IMR-90 (cell line): ENCODE measurements around the gene SLC12A6. TPM values are rescaled to one million over a fixed set of nuclear protein-coding genes. Genes with fewer than 3 reads are reported as not detected.

Experiments used
- ATAC-seq: fragments of 200-7000 bp; cut with Tn5 transposase; 2 replicates; pipeline ENCODE4 v1.9.1; 2020; ENCODE audit warnings: low read depth, mild to moderate bottlenecking, moderate library complexity
- BruUV-seq: library from RNA; stranded (reverse); fragments of 400-500 nt; replicated peaks from 2 replicates; lab custom pipeline; 2021; lab: Mats Ljungman, UMichigan
- CTCF ChIA-PET: fragments of 300-600 bp; formaldehyde crosslinking; extraction: SDS; loops from one replicate; lab custom pipeline; 2021; ENCODE audit warnings: antibody characterized with exemption; lab: Yijun Ruan, JAX
- POLR2A ChIA-PET: fragments of 300-600 bp; sonication (Branson Sonifier 250); formaldehyde crosslinking; loops from one replicate; lab custom pipeline; 2022; ENCODE audit warnings: antibody characterized with exemption; ENCODE audit not compliant: unreplicated experiment; lab: Charles Lee
- DNase-seq: peaks from one replicate; pipeline ENCODE4 v3.0.0; 2013
- H2AFZ ChIP-seq: replicated peaks from 2 replicates; pipeline ENCODE3; 2013; ENCODE audit warnings: low read length, mild to moderate bottlenecking; ENCODE audit not compliant: poor library complexity
- H2AK5ac ChIP-seq: 2 replicates; pipeline ENCODE4 v1.6.1; 2013; ENCODE audit warnings: low read depth, low read length, inconsistent platforms
- H2AK9ac ChIP-seq: replicated peaks from 2 replicates; pipeline ENCODE3; 2013; ENCODE audit warnings: mild to moderate bottlenecking, low read depth, low read length, moderate library complexity; ENCODE audit not compliant: poor library complexity
- H2BK120ac ChIP-seq: 2 replicates; pipeline ENCODE4 v1.6.1; 2013; ENCODE audit warnings: low read depth, low read length, inconsistent platforms
- H2BK15ac ChIP-seq: 3 replicates; pipeline ENCODE4 v1.6.1; 2013; ENCODE audit warnings: low read depth, low read length, inconsistent platforms
- H2BK20ac ChIP-seq: 2 replicates; pipeline ENCODE4 v1.6.1; 2013; ENCODE audit warnings: low read depth, mild to moderate bottlenecking, inconsistent platforms, low read length, moderate library complexity
- H2BK5ac ChIP-seq: 2 replicates; pipeline ENCODE4 v1.6.1; 2013; ENCODE audit warnings: mild to moderate bottlenecking, low read depth, low read length, inconsistent platforms; ENCODE audit not compliant: poor library complexity, severe bottlenecking
- H3K14ac ChIP-seq: replicated peaks from 2 replicates; pipeline ENCODE4 v1.6.1; 2013; ENCODE audit warnings: low read depth, low read length, inconsistent platforms
- H3K18ac ChIP-seq: 2 replicates; pipeline ENCODE4 v1.6.1; 2013; ENCODE audit warnings: low read depth, low read length, control low read depth
- H3K23ac ChIP-seq: 2 replicates; pipeline ENCODE4 v1.6.1; 2013; ENCODE audit warnings: low read depth, low read length, inconsistent platforms
- H3K27ac ChIP-seq: 2 replicates; pipeline ENCODE4 v1.5.1; 2013; ENCODE audit warnings: mild to moderate bottlenecking, control low read depth, low read length; ENCODE audit not compliant: insufficient read depth
- H3K27me3 ChIP-seq: 2 replicates; pipeline ENCODE4 v1.6.1; 2013; ENCODE audit warnings: low read length; ENCODE audit not compliant: control insufficient read depth, insufficient read depth
- H3K36me3 ChIP-seq: 2 replicates; pipeline ENCODE4 v1.6.1; 2013; ENCODE audit warnings: low read length, mixed read lengths; ENCODE audit not compliant: control insufficient read depth, insufficient read depth
- H3K4ac ChIP-seq: 2 replicates; pipeline ENCODE4 v1.6.1; 2013; ENCODE audit warnings: low read depth, low read length, inconsistent platforms
- H3K4me1 ChIP-seq: 2 replicates; pipeline ENCODE4 v1.6.1; 2013; ENCODE audit warnings: low read length, mixed read lengths; ENCODE audit not compliant: control insufficient read depth, insufficient read depth
- H3K4me2 ChIP-seq: 2 replicates; pipeline ENCODE4 v1.6.1; 2013; ENCODE audit warnings: low read depth, mild to moderate bottlenecking, control low read depth, low read length, moderate library complexity
- H3K4me3 ChIP-seq: 2 replicates; pipeline ENCODE4 v1.5.1; 2013; ENCODE audit warnings: low read depth, mild to moderate bottlenecking, control low read depth, low read length, moderate library complexity; ENCODE audit not compliant: insufficient read depth
- H3K56ac ChIP-seq: 2 replicates; pipeline ENCODE4 v1.6.1; 2013; ENCODE audit warnings: low read length, inconsistent platforms; ENCODE audit not compliant: insufficient read depth; ENCODE audit errors: extremely low read depth
- H3K79me1 ChIP-seq, 2 experiments: 2 replicates each; pipeline ENCODE4 v1.6.1; 2013; ENCODE audit warnings: low read length in 2 of 2, inconsistent platforms in 1 of 2, low read depth in 1 of 2
- H3K9ac ChIP-seq: 2 replicates; pipeline ENCODE4 v1.6.1; 2013; ENCODE audit warnings: low read depth, low read length, control low read depth
- H3K9me1 ChIP-seq: 2 replicates; pipeline ENCODE4 v1.6.1; 2013; ENCODE audit warnings: low read length, inconsistent platforms; ENCODE audit not compliant: insufficient read depth
- H3K9me3 ChIP-seq: 2 replicates; pipeline ENCODE4 v1.6.1; 2013; ENCODE audit warnings: low read length; ENCODE audit not compliant: control insufficient read depth, insufficient read depth
- H4K20me1 ChIP-seq: 2 replicates; pipeline ENCODE4 v1.6.1; 2013; ENCODE audit warnings: low read length, inconsistent platforms; ENCODE audit not compliant: insufficient read depth
- H4K5ac ChIP-seq: 2 replicates; pipeline ENCODE4 v1.6.1; 2013; ENCODE audit warnings: mild to moderate bottlenecking, low read depth, low read length, control low read depth
- H4K8ac ChIP-seq, 2 experiments: 2 replicates each; pipeline ENCODE4 v1.6.1; 2013; ENCODE audit warnings: low read depth in 2 of 2, low read length in 2 of 2, control low read depth in 1 of 2, inconsistent platforms in 1 of 2
- H4K91ac ChIP-seq: 2 replicates; pipeline ENCODE4 v1.6.1; 2013; ENCODE audit warnings: low read depth, low read length, inconsistent platforms; ENCODE audit not compliant: insufficient read depth
- CHD1 ChIP-seq: IDR thresholded peaks from 2 replicates; pipeline ENCODE4 v1.6.1; 2012; ENCODE audit warnings: low read depth, low read length, improper control_type of control experiment
- FOS ChIP-seq: fragments of 150-350 bp; IDR thresholded peaks from 2 replicates; pipeline ENCODE4 v1.6.1; 2016; ENCODE audit warnings: low read depth, low read length
- MAFK ChIP-seq: IDR thresholded peaks from 2 replicates; pipeline ENCODE4 v1.6.1; 2012; ENCODE audit warnings: low read depth, low read length, improper control_type of control experiment
- MXI1 ChIP-seq: IDR thresholded peaks from 2 replicates; pipeline ENCODE4 v1.6.1; 2012; ENCODE audit warnings: low read depth, mild to moderate bottlenecking, low read length, moderate library complexity, borderline replicate concordance
- POLR2A ChIP-seq: IDR thresholded peaks from 2 replicates; pipeline ENCODE4 v1.6.1; 2012; ENCODE audit warnings: mild to moderate bottlenecking, low read depth, low read length
- RAD21 ChIP-seq: IDR thresholded peaks from 2 replicates; pipeline ENCODE4 v1.6.1; 2012; ENCODE audit warnings: low read length, improper control_type of control experiment
- RFX5 ChIP-seq: IDR thresholded peaks from 2 replicates; pipeline ENCODE4 v1.8.0; 2012; ENCODE audit warnings: low read depth, mild to moderate bottlenecking, low read length, moderate library complexity
- USF2 ChIP-seq: fragments of 150-350 bp; IDR thresholded peaks from 2 replicates; pipeline ENCODE4 v1.6.1; 2017; ENCODE audit warnings: mild to moderate bottlenecking, antibody characterized with exemption, low read length, low read depth
- WGBS, 2 experiments: methylation state at CpG; one replicate each; pipeline versions ENCODE4 v1.1.5 to v1.1.7; 2013; ENCODE audit warnings: missing lambda C conversion rate in 2 of 2; ENCODE audit not compliant: insufficient read length in 1 of 2; ENCODE audit errors: extremely low coverage in 2 of 2; 5-methylcytosine and 5-hydroxymethylcytosine counted together
- dilution Hi-C: fragments of 300-500 bp; cut with HindIII; formaldehyde crosslinking; loops from one replicate; pipeline ENCODE4 v1.14.3; 2018; ENCODE audit warnings: low sequenced_read_pairs; ENCODE audit not compliant: unreplicated experiment
- in situ Hi-C: fragments of 300-500 bp; cut with MboI; formaldehyde crosslinking; loops from 3 replicates; pipeline ENCODE4 v1.14.3; 2019; ENCODE audit warnings: low sequenced_read_pairs, inconsistent platforms, mixed read lengths
- intact Hi-C: fragments of 100-400 bp; cut with micrococcal nuclease; formaldehyde crosslinking; loops from 2 replicates; pipeline ENCODE4 v1.10.0; 2022
- polyA plus RNA-seq, 3 experiments: library from polyadenylated mRNA; depleted of rRNA; stranded (reverse); fragments of >200 nt; gene quantifications; 2 replicates each; pipeline ENCODE4 v1.2.3, GENCODE V29; 2012; ENCODE audit warnings: low replicate concordance in 1 of 3
- total RNA-seq: library from RNA; depleted of rRNA; stranded (reverse); fragments of >200 nt; gene quantifications from 2 replicates; pipeline ENCODE4 v1.2.3, GENCODE V29; 2012

The SLC12A6 gene
- total and polyA plus RNA-seq, 2 of the 4 experiments (the other 2 are of a cell fraction) = 7.7 to 10.2 TPM

- H3K36me3 ChIP-seq = peaks cover 12% of the 10 kb centered on the region
- peak overlapping the region; percentile 92 for H2AK9ac ChIP-seq
- no peak for DNase-seq
- H4K5ac ChIP-seq = no peak overlapping the region
- in situ Hi-C loops = loop anchor here (10.0 kb wide), 1 partner anchor 261 kb away; the partner anchor contains the start of genes EMC7 and PGBD4
- no peak overlapping the region for H2BK20ac ChIP-seq
- ChIA-PET POLR2A (no interaction called here), CTCF (interaction anchor here (1.1 to 1.6 kb wide), 3 partner anchors 8 to 256 kb away, joined by 3 to 4 read pairs (median 4); partner anchors contain the start of gene SLC12A6)
- intact Hi-C loops = loop anchor here (10.0 kb wide), 1 partner anchor 301 kb away; no protein-coding TSS in a partner anchor
- H3K79me1 ChIP-seq = peaks cover 23 to 39% of the 10 kb centered on the region in 2 experiments
- peaks cover 10% of the 10 kb centered on the region for H3K9me1 ChIP-seq
- H4K8ac ChIP-seq = peak overlapping the region; percentile 43 to 51; a peak in 2 of 4 replicates
- H3K18ac ChIP-seq = no peak overlapping the region
- dilution Hi-C loops = no loop called here
- H2BK5ac ChIP-seq = no peak overlapping the region
- no peaks in the 10 kb centered on the region for H3K9me3 ChIP-seq
- H4K20me1 ChIP-seq = peaks cover 8% of the 10 kb centered on the region; the same call in 1 of the 2 replicates
- no TSS peak for BruUV-seq
- H3K4ac ChIP-seq = peak overlapping the region; percentile 19; the same call in 1 of the 2 replicates
- H2AK5ac ChIP-seq = no peak overlapping the region; the same call in 1 of the 2 replicates
- H2BK15ac ChIP-seq = no peak overlapping the region
- H3K27ac ChIP-seq = peak overlapping the region; percentile 16; the same call in 1 of the 2 replicates
- peak overlapping the region; percentile 88 for H3K4me2 ChIP-seq
- no peak overlapping the region for H3K56ac ChIP-seq
- ATAC-seq = no peak
- H2BK120ac ChIP-seq = no peak overlapping the region
- TF ChIP-seq POLR2A (no peak), RFX5 (no peak), USF2 (no peak), CHD1 (no peak), MAFK (no peak), FOS (no peak), RAD21 (no peak), MXI1 (no peak)
- no peak overlapping the region; the same call in 1 of the 2 replicates for H4K91ac ChIP-seq
- H3K4me1 ChIP-seq = 0 out of 2 replicates have a peak, but pooled peaks cover 3% of the 10 kb centered on the region
- peak overlapping the region; percentile 59 for H3K9ac ChIP-seq
- H3K23ac ChIP-seq = peak overlapping the region; percentile 29; the same call in 1 of the 2 replicates
- H3K4me3 ChIP-seq = peak overlapping the region; percentile 87
- peak overlapping the region; percentile 90 for H2AFZ ChIP-seq
- peak overlapping the region; percentile 46 for H3K14ac ChIP-seq
- WGBS, 2 experiments = no CpG with 5 or more reads among the region's 5 CpGs
- no peaks in the 10 kb centered on the region for H3K27me3 ChIP-seq
These were observed 28.3 kb upstream of the SLC12A6 start for GRCh38 chr15:34365836-34366235.
